ENCODE data around the gene INHA. TPM values are rescaled to one million over a fixed set of nuclear protein-coding genes. Genes with fewer than 3 reads are reported as not detected.
A peak's percentile ranks its signal among the peaks of the same experiment; 100 is the strongest.

Gene INHA
- polyA plus RNA-seq, 1 of the 3 experiments (the other 2 are of a cell fraction), result 1.2 TPM

DNA sequence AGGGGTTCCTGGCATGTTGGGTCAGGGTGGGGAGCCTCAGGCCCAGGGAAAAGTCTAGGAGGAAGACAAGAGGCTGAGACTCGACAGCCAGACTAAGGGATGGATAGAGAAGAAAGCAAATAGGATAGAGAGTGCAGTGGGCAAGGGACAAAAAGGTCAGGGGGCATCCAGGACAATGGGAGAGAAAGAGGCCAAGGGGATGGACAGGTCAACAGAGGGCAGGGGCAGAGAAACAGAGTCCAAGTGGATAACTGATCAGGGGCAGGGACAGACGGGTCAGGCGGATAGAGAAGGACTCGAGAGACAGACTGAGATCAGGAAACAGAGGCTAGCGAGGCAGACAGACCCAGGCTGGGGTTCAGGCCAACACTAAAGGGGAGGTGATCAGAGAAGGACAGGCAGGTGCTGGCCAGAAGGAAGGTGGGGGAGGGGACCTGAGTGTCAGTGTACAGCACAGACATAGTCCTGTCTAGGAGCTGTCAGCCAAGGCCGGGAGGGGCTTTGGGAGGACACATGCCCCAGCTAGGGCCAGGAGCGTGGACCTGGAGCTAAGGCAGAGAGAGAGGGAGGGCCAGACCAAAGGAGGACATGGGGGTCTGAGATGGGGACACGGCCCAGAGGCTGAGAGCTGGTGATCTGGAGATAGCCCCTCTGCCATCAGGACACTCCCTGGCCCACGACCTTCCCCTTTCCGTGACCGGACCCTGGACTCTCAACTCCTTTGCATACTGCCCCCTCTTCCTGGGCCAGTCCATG lies 45.6 kb upstream of the INHA start:
- no peak for DNase-seq
- Histone ChIP-seq H3K4me2 (no peak overlapping the region), H4K20me1 (ENCODE audit: insufficient read depth) (no peaks in the 10 kb centered on the region), H3K79me2 (ENCODE audit: insufficient read depth) (no peaks in the 10 kb centered on the region), H3K9me3 (no peaks in the 10 kb centered on the region), H3K36me3 (replicated peaks in 1 of 2; ENCODE audit: control insufficient read depth in 1 of 2, insufficient read depth in 2 of 2, low read length in 1 of 2) (no peaks in the 10 kb centered on the region), H3F3A (replicated peaks; ENCODE audit: insufficient read depth) (no peaks in the 10 kb centered on the region), H3K27ac (ENCODE audit: low read depth in 2 of 2, low read length in 1 of 2) (peak overlapping the region in 1 of 2 experiments; percentile 98; a peak in 2 of 4 replicates), H3K27me3 (ENCODE audit: insufficient read depth) (no peaks in the 10 kb centered on the region; the same call in 1 of the 2 replicates), H3K9me2 (no peaks in the 10 kb centered on the region), H3K4me3 (ENCODE audit: low read depth in 2 of 2, low read length in 1 of 2) (no peak overlapping the region; a peak in 1 of 4 replicates), H3K9ac (no peak overlapping the region), H2AFZ (ENCODE audit: low read depth) (no peak overlapping the region), H3K4me1 (ENCODE audit: control insufficient read depth in 1 of 2, insufficient read depth in 2 of 2, low read depth in 1 of 2, low read length in 1 of 2) (peaks cover 4 to 59% of the 10 kb centered on the region in 2 experiments; a peak in 2 of 4 replicates)
- ChIA-PET POLR2A (interaction anchor here (0.6 to 8.0 kb wide), 14 partner anchors 12 to 138 kb away, joined by 3 to 210 read pairs (median 5); partner anchors contain the start of genes ASIC4, CHPF, DNPEP and GMPPA), CTCF (interaction anchor here (1.1 to 62.1 kb wide), 8 partner anchors 14 to 136 kb away, joined by 3 to 2824 read pairs (median 103); partner anchors contain the start of genes ASIC4, CHPF, DNPEP and GMPPA)
- TF ChIP-seq GATA2 (CRISPR knock-in tag; IDR thresholded peaks at IDR 0.05), result peak; percentile 60
- TF ChIP-seq CHD2 (IDR thresholded peaks at IDR 0.05; ENCODE audit: low read length, partially characterized antibody), result no peak
- WGBS (ENCODE audit: low lambda C conversion rate), result 67% methylated on average over 10 of the region's 11 CpGs

GRCh38 chr2:219527076-219527394 lies 45.1 kb upstream of the INHA start:
- ChIA-PET POLR2A (interaction anchor here (0.6 to 8.0 kb wide), 10 partner anchors 12 to 139 kb away, joined by 3 to 210 read pairs (median 7); partner anchors contain the start of genes ASIC4, DNPEP, GMPPA and INHA), CTCF (interaction anchor here (1.1 to 62.1 kb wide), 10 partner anchors 14 to 137 kb away, joined by 3 to 2824 read pairs (median 44); partner anchors contain the start of genes ASIC4, CHPF, DNPEP and GMPPA)
- H3K9me2 ChIP-seq, result no peaks in the 10 kb centered on the region
- H4K20me1 ChIP-seq (ENCODE audit: insufficient read depth), result no peaks in the 10 kb centered on the region
- no peak overlapping the region; a peak in 1 of 4 replicates for H3K4me3 ChIP-seq (ENCODE audit: low read depth in 2 of 2, low read length in 1 of 2)
- no peaks in the 10 kb centered on the region for H3K79me2 ChIP-seq (ENCODE audit: insufficient read depth)
- no peak for TF ChIP-seq SMC3 (IDR thresholded peaks at IDR 0.05; ENCODE audit: low read depth, low read length)
- no peak for TF ChIP-seq TCF12 (IDR thresholded peaks at IDR 0.05)
- TF ChIP-seq TAF1 (IDR thresholded peaks at IDR 0.05; ENCODE audit: borderline replicate concordance, low read depth, low read length), result no peak
- no peak for TF ChIP-seq YY1 (IDR thresholded peaks at IDR 0.05; ENCODE audit: low read depth)
- TF ChIP-seq, protein P1, sequence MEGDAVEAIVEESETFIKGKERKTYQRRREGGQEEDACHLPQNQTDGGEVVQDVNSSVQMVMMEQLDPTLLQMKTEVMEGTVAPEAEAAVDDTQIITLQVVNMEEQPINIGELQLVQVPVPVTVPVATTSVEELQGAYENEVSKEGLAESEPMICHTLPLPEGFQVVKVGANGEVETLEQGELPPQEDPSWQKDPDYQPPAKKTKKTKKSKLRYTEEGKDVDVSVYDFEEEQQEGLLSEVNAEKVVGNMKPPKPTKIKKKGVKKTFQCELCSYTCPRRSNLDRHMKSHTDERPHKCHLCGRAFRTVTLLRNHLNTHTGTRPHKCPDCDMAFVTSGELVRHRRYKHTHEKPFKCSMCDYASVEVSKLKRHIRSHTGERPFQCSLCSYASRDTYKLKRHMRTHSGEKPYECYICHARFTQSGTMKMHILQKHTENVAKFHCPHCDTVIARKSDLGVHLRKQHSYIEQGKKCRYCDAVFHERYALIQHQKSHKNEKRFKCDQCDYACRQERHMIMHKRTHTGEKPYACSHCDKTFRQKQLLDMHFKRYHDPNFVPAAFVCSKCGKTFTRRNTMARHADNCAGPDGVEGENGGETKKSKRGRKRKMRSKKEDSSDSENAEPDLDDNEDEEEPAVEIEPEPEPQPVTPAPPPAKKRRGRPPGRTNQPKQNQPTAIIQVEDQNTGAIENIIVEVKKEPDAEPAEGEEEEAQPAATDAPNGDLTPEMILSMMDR (IDR thresholded peaks at IDR 0.05), result no peak
- no peak for TF ChIP-seq ELF1 (IDR thresholded peaks at IDR 0.05)
- no peak for TF ChIP-seq IRF3 (IDR thresholded peaks at IDR 0.05; ENCODE audit: low read depth, low read length)
- TF ChIP-seq FOXJ3 (CRISPR knock-in tag; IDR thresholded peaks at IDR 0.05), result no peak
- H3K27me3 ChIP-seq (ENCODE audit: insufficient read depth), result no peaks in the 10 kb centered on the region; the same call in 1 of the 2 replicates
- peaks cover 0 to 53% of the 10 kb centered on the region in 2 experiments; a peak in 2 of 4 replicates for H3K4me1 ChIP-seq (ENCODE audit: control insufficient read depth in 1 of 2, insufficient read depth in 2 of 2, low read depth in 1 of 2, low read length in 1 of 2)
- H3K9ac ChIP-seq, result no peak overlapping the region
- peak overlapping the region in 1 of 2 experiments; percentile 98; a peak in 2 of 4 replicates for H3K27ac ChIP-seq (ENCODE audit: low read depth in 2 of 2, low read length in 1 of 2)
- no peaks in the 10 kb centered on the region for H3K9me3 ChIP-seq
- H3F3A ChIP-seq (replicated peaks; ENCODE audit: insufficient read depth), result no peaks in the 10 kb centered on the region
- peak; percentile 81 for DNase-seq
- H3K36me3 ChIP-seq (replicated peaks in 1 of 2; ENCODE audit: control insufficient read depth in 1 of 2, insufficient read depth in 2 of 2, low read length in 1 of 2), result no peaks in the 10 kb centered on the region
- WGBS (ENCODE audit: low lambda C conversion rate), result 28% methylated on average over 4 of the region's 6 CpGs
- no peak overlapping the region for H3K4me2 ChIP-seq
- H2AFZ ChIP-seq (ENCODE audit: low read depth), result no peak overlapping the region
